Retina (tissue), 1 donor: ENCODE results near the gene PNO1.
"Not testable (repeated sequence)": the region's sequence is repeated elsewhere in the genome, so short reads cannot be mapped to it uniquely, and the experiment has no call there.

Experiments
- DNase-seq: peaks from one replicate; pipeline ENCODE4 v3.0.0-alpha.2; 2016

The PNO1 gene

GRCh38 chr2:68158134-68158447 is 403 bp downstream of the PNO1 start:
- DNase-seq: no peak

- no peak for DNase-seq
These were observed 6.0 kb downstream of the PNO1 start for GRCh38 chr2:68163641-68164040.

- DNase-seq: no peak
These were observed 9.5 kb downstream of the PNO1 start for GRCh38 chr2:68167186-68167585.

GRCh38 chr2:68169308-68169707 is 11.6 kb downstream of the PNO1 start:
- no peak for DNase-seq

- DNase-seq: no peak
These were observed 13.5 kb downstream of the PNO1 start for GRCh38 chr2:68171146-68171545.

GRCh38 chr2:68171684-68172083 is 14.0 kb downstream of the PNO1 start:
- no peak for DNase-seq

- DNase-seq: no peak
These were observed 14.8 kb downstream of the PNO1 start for GRCh38 chr2:68172521-68172920.

GRCh38 chr2:68172990-68173700 is 15.5 kb downstream of the PNO1 start:
- no peak for DNase-seq

- DNase-seq: not testable (repeated sequence)
These were observed 17.5 kb downstream of the PNO1 start for GRCh38 chr2:68175210-68175609.

- DNase-seq: no peak
These were observed 19.0 kb downstream of the PNO1 start for GRCh38 chr2:68176657-68177056.

- DNase-seq: no peak
These were observed 19.9 kb downstream of the PNO1 start for GRCh38 chr2:68177541-68177940.

- DNase-seq: no peak
These were observed 20.7 kb downstream of the PNO1 start for GRCh38 chr2:68178432-68178831.

- DNase-seq: no peak
These were observed 21.4 kb downstream of the PNO1 start for GRCh38 chr2:68178954-68179627.

- no peak for DNase-seq
These were observed 25.2 kb downstream of the PNO1 start for GRCh38 chr2:68182902-68183301.

- DNase-seq: no peak
These were observed 28.0 kb downstream of the PNO1 start for GRCh38 chr2:68185541-68186164.

- DNase-seq: no peak
These were observed 29.6 kb downstream of the PNO1 start for GRCh38 chr2:68187329-68187728.

GRCh38 chr2:68188831-68189230 is 31.1 kb downstream of the PNO1 start:
- DNase-seq: no peak

- DNase-seq: no peak
These were observed 32.5 kb downstream of the PNO1 start for GRCh38 chr2:68189991-68190784.

GRCh38 chr2:68190991-68191731 is 33.5 kb downstream of the PNO1 start:
- DNase-seq: no peak

- DNase-seq: no peak
These were observed 35.5 kb downstream of the PNO1 start for GRCh38 chr2:68193144-68193543.

GRCh38 chr2:68193787-68194372 is 36.2 kb downstream of the PNO1 start:
- no peak for DNase-seq

- no peak for DNase-seq
These were observed 37.4 kb downstream of the PNO1 start for GRCh38 chr2:68195096-68195495.
